HG02938 (cell line): ENCODE results near the gene SCARF2.
"Not testable (repeated sequence)": the region's sequence is repeated elsewhere in the genome, so short reads cannot be mapped to it uniquely, and the experiment has no call there.

ENCODE experiments used
- ATAC-seq: cut with Tn5 transposase; IDR thresholded peaks from one replicate; pipeline ENCODE4 v1.9.1; 2021; ENCODE audit warnings: mild to moderate bottlenecking, moderate library complexity; ENCODE audit not compliant: unreplicated experiment

SCARF2 gene

DNA sequence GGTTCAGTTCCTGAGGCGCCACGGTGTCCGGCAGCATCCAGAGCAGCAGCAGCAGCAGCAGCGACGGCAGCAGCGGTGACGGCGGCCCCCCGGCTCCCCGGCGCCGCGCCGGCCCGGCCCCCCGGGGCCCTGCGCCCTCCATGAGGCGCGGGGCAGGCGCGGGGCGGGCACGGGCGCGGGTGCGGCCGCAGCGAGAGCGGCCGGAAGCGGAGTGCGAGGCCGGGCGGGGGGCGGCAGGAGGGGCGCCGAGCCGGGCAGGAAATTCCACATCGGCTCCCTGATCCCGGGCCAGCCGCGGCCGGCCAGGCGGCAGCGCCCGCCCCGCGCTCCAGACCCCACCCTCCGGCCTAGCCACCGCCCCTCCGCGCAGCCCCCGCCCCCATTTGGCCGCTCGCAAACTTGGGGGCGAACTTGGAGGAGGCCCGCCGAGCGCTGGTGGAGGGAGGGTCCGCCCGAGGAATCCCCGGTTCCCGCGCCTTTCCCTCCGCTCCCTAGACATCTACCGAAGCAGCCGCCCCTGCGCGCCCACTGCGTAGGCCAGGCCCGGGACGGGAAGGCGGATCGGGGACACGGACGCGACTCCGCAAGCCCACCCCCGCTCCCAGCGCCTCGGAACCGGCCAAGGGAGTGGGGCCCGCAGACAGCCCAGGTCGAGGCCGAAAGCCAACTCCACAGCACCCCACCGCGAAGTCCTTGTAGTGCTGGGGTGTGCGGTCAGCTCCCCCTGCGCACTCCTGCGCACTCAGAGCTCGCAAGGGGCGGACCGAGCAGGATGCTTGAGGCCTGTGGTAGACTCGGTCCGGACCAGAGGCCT is at the start of gene SCARF2:
SCARF2 (minus strand) TSS at position 213 of the 814 bp plus-strand sequence; CDS start at position 142, 71 bp downstream.
- no peak for ATAC-seq

DNA sequence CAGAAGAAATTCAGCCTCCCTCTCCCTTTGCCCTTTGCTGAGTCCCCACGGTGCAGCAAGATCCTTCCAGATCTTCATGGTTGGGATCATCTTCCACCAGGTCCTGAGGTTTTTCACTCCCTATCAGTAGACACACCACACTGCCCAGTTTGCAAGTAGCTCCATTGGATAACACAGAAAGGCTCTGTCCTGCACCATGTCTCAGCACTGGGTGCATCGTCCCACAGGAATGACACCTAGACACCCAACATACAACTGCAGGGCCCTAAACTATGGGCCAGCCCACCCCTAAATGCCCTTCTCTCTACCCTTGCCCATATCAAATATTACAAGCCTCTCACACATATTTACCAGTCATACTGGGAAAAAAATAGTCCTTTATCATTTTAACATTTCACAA is 48.6 kb upstream of the SCARF2 start:
- ATAC-seq, result no peak

- ATAC-seq, result no peak
Observed at GRCh38 chr22:20484948-20485683, 47.5 kb upstream of the SCARF2 start.

DNA sequence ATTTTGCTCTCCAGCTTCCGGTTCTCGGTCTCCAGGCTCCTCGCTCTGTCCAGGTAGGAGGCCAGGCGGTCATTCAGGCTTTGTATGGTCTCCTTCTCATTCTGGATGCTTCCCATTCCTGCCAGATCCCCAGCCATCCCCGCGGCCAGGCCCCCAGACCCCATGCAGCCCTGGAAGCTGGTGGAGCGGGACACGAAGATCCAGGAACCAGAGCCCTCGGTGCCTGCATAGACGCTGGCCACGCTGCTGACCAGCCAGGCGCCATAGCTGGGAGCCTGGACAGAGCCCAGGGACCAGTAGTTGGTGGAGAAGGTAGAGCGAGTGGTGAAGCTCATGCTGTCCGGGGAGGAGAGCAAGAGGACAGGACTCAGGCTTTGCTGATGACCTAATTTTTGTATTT is 46.1 kb upstream of the SCARF2 start:
- ATAC-seq, result no peak

DNA sequence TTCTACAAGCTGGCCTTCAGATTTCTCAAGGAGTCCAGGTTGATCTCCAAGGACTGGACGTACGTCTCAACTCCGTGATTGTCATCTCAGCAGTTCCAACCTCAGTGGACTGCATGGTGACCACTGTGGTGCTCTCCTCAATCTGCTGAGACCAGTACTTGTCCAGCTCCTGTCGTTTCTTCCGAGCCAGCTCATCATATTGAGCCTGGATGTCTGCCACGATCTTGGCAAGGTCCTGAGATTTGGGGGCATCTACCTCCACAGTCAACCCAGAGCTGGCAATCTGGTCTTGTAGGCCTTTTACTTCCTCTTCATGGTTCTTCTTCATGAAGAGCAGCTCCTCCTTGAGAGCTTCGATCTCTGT is 45.5 kb upstream of the SCARF2 start:
- ATAC-seq, result not testable (repeated sequence)

- ATAC-seq, result no peak
Observed at GRCh38 chr22:20479612-20480196, 42.1 kb upstream of the SCARF2 start.

DNA sequence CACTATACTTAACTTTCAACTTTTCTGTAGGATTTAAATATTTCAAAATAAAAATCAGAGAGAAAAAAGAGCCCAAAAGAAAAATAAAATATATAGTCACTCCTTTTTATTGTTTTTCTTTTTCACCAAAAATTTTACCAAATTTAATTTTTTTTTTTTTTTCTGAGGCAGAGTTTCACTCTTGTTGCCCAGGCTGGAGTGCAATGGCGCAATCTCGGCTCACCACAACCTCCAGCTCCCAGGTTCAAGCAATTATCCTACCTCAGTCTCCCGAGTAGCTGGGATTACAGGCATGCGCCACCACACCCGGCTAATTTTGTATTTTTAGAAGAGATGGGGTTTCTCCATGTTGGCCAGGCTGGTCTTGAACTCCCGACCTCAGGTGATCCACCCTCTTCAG is 40.4 kb upstream of the SCARF2 start:
- not testable (repeated sequence) for ATAC-seq

DNA sequence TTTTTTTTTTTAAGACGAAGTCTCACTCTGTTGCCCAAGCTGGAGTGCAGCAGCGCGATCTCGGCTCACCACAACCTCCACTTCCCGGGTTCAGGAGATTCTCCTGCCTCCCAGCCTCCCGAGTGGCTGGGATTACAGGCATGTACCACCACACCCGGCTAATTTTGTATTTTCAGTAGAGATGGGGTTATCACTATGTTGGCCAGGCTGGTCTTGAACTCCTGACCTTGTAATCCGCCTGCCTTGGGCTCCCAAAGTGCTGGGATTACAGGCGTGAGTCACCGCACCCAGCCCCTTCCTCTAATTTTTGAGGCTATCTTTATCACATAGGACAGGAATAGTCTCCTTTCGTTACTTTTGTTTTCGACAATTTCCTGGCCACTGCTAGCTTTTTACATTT is 37.9 kb upstream of the SCARF2 start:
- ATAC-seq, result not testable (repeated sequence)

GRCh38 chr22:20475115-20475436 is 37.5 kb upstream of the SCARF2 start:
- no peak for ATAC-seq

DNA sequence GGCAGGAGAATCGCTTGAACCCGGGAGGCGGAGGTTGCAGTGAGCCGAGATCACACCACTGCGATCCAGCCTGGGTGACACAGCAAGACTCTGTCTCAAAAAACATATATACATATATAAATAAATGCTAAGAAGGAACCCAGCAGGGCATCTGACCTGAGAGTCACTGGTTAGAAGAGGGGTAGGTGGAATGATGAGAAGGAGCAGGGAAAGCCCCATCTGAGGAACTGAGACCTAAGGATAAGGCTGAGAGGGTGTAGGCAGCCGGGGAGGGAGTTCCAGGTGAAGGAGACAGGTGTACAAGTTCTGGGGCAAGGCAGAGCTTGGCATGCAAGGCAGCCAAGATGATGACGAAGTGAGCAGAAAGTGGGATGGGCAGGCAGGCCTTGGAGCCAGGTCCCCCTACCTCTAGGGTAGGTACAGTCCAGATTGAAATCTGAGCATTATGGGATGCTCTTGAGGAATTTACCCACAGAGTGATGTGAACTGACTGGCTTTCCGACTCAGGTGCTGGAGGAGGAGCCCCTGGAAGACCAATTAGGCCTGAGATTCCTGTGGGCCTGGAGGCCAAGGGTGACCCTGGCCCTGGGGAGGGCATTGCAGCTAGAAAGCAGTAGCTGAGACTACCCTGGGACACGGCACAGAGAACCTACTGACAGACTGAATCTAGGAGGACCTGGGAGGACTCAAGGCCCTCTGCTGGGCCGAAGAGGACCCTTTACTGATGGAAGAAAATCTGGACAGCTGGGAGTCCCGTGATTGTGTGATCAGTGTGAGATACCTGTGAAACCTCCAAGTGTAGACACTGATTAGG is 35.2 kb upstream of the SCARF2 start:
- no peak for ATAC-seq

DNA sequence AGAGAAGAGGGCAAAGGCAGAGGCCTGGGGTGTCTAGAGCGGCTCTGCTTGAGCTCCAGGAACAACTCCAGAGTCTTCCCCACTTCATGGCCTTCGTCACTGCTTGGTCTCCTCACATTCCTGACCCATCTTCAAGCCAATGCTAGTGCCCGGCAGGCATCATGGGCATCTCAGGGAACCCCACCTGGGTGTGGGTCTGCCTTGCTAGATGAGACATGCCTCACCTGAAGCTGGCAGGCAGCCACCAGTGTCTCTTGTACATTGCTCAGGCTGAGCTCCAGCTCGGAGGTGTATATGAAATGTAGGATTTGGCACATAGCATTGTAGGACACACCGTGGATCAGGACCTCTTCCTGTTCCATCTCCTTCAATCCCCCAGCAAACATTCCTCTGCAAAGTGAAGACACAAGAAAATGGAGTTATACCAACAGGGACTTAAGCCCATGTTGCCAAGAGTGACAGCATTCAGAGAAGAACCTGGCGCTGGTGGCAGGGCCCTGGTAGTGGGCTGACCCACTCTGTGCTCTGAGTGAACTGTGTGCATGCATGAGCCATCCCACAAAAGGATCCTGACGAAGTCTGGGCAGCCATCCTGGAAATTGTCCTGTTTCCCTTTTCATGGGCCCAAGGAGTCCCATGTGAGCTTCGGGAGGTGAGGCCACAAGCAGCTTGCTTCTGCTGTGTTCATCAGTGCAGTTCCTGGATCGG is 33.7 kb upstream of the SCARF2 start:
- ATAC-seq, result no peak

- not testable (repeated sequence) for ATAC-seq
Observed at GRCh38 chr22:20470525-20470924, 32.9 kb upstream of the SCARF2 start.

GRCh38 chr22:20469110-20469868 is 31.7 kb upstream of the SCARF2 start:
- no peak for ATAC-seq

DNA sequence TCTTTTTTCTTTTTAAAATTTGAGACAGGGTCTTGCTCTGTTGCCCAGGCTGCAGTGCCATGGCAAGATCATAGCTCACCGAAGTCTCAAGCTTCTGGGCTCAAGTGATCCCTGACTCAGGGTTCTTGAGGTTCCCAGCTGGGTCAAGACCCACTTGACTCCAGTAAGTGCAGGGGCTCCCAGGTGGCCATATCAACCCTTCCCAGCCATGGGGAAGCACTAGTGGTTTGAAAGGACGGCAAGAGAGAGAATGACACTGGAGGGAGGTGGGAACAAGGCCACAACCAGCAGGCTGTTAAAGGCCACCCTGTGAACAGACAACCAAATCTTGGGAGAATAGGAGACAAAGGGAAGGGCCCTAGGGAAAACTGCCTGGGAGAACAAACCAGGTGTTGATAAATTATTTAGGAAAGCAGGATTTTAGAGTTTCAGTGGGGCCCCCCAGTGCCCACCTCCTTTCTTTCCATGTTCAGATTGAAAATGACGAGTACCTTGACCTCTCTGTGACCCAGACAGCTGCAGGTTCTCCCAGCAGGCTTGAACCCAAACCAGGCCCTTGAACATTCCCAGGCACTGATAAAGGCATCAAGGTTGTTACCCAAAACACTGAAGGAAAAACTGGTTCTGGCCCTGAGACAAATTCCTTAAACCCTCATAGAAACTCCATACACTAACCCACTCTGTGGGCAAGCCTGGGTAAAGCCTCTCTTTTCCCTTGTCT is 29.2 kb upstream of the SCARF2 start:
- no peak for ATAC-seq

GRCh38 chr22:20465759-20466077 is 28.1 kb upstream of the SCARF2 start:
- ATAC-seq, result no peak

GRCh38 chr22:20464912-20465758 is 27.5 kb upstream of the SCARF2 start:
- no peak for ATAC-seq

- ATAC-seq, result no peak
Observed at GRCh38 chr22:20464096-20464614, 26.5 kb upstream of the SCARF2 start.
